ENCODE measurements around the gene DCAF11. TPM values are rescaled to one million over a fixed set of nuclear protein-coding genes. Genes with fewer than 3 reads are reported as not detected.

The DCAF11 gene
- total and polyA plus RNA-seq, 2 of the 8 experiments (the other 6 are each of a cell fraction or from before 2014, with no cell fraction given) = 60.4 to 63.6 TPM

DNA sequence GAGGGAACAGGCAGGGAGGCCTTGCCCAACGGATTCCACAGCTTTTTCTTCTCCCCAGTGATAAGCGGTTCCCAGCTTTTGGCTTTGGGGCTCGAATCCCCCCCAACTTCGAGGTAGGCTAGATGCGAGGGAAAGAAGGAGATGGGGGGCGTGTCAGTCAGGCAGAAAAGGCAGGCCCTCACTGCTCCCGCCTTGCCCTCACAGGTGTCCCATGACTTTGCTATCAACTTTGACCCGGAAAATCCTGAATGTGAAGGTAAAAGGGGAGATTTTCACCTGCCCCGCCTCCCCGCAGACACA lies 38.3 kb upstream of the DCAF11 start:
- FAIRE-seq (no peak), DNase-seq (ENCODE audit: low read depth in 1 of 2, low spot score in 2 of 2) (no peak)
- Histone ChIP-seq H3K9ac (replicated peaks in 1 of 4; ENCODE audit: extremely low read depth in 1 of 4, low read depth in 3 of 4, low read length in 3 of 4) (no peak overlapping the region), H3K79me1 (ENCODE audit: low read depth, low read length) (no peaks in the 10 kb centered on the region), H2BK20ac (ENCODE audit: low read length) (no peak overlapping the region), H4K91ac (replicated peaks; ENCODE audit: insufficient read length, low read length) (no peak overlapping the region), H3K4me2 (ENCODE audit: insufficient read depth in 1 of 2, low read depth in 2 of 2, low read length in 2 of 2) (no peak overlapping the region), H4K5ac (ENCODE audit: insufficient read length, low read depth, low read length) (no peak overlapping the region), H3K27ac (ENCODE audit: low read depth, low read length) (no peak overlapping the region), H3K14ac (ENCODE audit: insufficient read length) (no peak overlapping the region), H4K8ac (ENCODE audit: extremely low read depth, insufficient read depth, low read length) (no peak overlapping the region), H3K36me3 (ENCODE audit: control insufficient read depth in 2 of 4, insufficient read depth in 4 of 4, low read length in 3 of 4) (no peaks in the 10 kb centered on the region), H3K4me3 (ENCODE audit: extremely low read depth in 1 of 4, insufficient read depth in 2 of 4, low read depth in 3 of 4, low read length in 4 of 4) (no peak overlapping the region), H2AFZ (ENCODE audit: low read length) (no peak overlapping the region), H3K23ac (ENCODE audit: insufficient read length) (no peak overlapping the region), H2BK5ac (ENCODE audit: low read depth, low read length) (no peak overlapping the region), H4K20me1 (replicated peaks in 1 of 2; ENCODE audit: control insufficient read depth in 1 of 2, insufficient read depth in 2 of 2, low read length in 2 of 2) (no peaks in the 10 kb centered on the region), H2AK5ac (ENCODE audit: low read depth, low read length) (no peak overlapping the region), H2BK15ac (ENCODE audit: low read length) (no peak overlapping the region), H3K9me3 (ENCODE audit: insufficient read depth in 2 of 2, low read depth in 1 of 2, low read length in 1 of 2) (no peaks in the 10 kb centered on the region), H3K27me3 (replicated peaks in 1 of 4; ENCODE audit: control insufficient read depth in 3 of 4, extremely low read depth in 1 of 4, insufficient read depth in 3 of 4, low read length in 3 of 4) (no peaks in the 10 kb centered on the region), H2BK120ac (replicated peaks; ENCODE audit: low read depth, low read length) (no peak overlapping the region), H3K18ac (ENCODE audit: extremely low read depth, low read length) (no peak overlapping the region), H3K56ac (replicated peaks; ENCODE audit: insufficient read length, low read depth, low read length) (no peak overlapping the region), H2BK12ac (ENCODE audit: low read depth, low read length) (no peak overlapping the region), H3K4me1 (replicated peaks in 1 of 4; ENCODE audit: control insufficient read depth in 3 of 4, insufficient read depth in 4 of 4, low read length in 3 of 4) (peaks cover 0 to 14% (median 9%) of the 10 kb centered on the region in 4 experiments; a peak in 6 of 7 replicates), H3K23me2 (ENCODE audit: low read depth, low read length) (peaks cover 6% of the 10 kb centered on the region; the same call in 1 of the 2 replicates), H3K4ac (replicated peaks; ENCODE audit: insufficient read length, low read depth, low read length) (no peak overlapping the region), H3K79me2 (ENCODE audit: control insufficient read depth in 1 of 2, insufficient read depth in 2 of 2, low read length in 2 of 2) (no peaks in the 10 kb centered on the region)
- ChIA-PET CTCF (ENCODE audit: partially characterized antibody) (interaction anchor here (1.7 to 23.8 kb wide), 5 partner anchors 9 to 22 kb away, joined by 3 to 316 read pairs (median 14); partner anchors contain the start of gene PCK2), POLR2A (ENCODE audit: partially characterized antibody) (interaction anchor here (0.9 to 27.2 kb wide), 3 partner anchors 10 to 37 kb away, joined by 3 to 626 read pairs (median 3); partner anchors contain the start of gene PCK2)
- WGBS, 2 experiments (ENCODE audit: extremely low coverage in 1 of 2, insufficient coverage in 1 of 2, insufficient read length in 1 of 2, insufficient replicate concordance in 2 of 2, low coverage in 1 of 2, low lambda C conversion rate in 2 of 2, missing lambda C conversion rate in 1 of 2) = 86% methylated on average over 9 of the region's 10 CpGs; no CpG with 5 or more reads in 1 of the 2 experiments
- TF ChIP-seq SIX5 (IDR thresholded peaks at IDR 0.05; ENCODE audit: low read depth, low read length) (no peak), SIRT6 (IDR thresholded peaks at IDR 0.05; ENCODE audit: low read length) (no peak), RBBP5 (IDR thresholded peaks at IDR 0.05; ENCODE audit: borderline replicate concordance, low read depth, low read length) (no peak), RFX5 (IDR thresholded peaks at IDR 0.05; ENCODE audit: borderline replicate concordance, low read depth, low read length) (no peak), JUN (IDR thresholded peaks at IDR 0.05; ENCODE audit: low read depth, low read length) (no peak), GABPA (IDR thresholded peaks at IDR 0.05; ENCODE audit: borderline replicate concordance, insufficient read depth, low read length) (no peak), EP300 (IDR thresholded peaks at IDR 0.05; ENCODE audit: borderline replicate concordance in 1 of 2, low read depth in 2 of 2, low read length in 2 of 2) (no peak), POLR2AphosphoS5 (IDR thresholded peaks at IDR 0.05; ENCODE audit: low read depth, low read length) (no peak), RAD21 (IDR thresholded peaks at IDR 0.05 in 1 of 2, conservative IDR thresholded peaks at IDR 0.05 in 1 of 2; ENCODE audit: low read depth in 2 of 2, low read length in 2 of 2) (no peak), RXRA (IDR thresholded peaks at IDR 0.05; ENCODE audit: insufficient read depth, low read depth, low read length) (no peak)
- TF ChIP-seq, protein P1, sequence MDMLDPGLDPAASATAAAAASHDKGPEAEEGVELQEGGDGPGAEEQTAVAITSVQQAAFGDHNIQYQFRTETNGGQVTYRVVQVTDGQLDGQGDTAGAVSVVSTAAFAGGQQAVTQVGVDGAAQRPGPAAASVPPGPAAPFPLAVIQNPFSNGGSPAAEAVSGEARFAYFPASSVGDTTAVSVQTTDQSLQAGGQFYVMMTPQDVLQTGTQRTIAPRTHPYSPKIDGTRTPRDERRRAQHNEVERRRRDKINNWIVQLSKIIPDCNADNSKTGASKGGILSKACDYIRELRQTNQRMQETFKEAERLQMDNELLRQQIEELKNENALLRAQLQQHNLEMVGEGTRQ (IDR thresholded peaks at IDR 0.05; ENCODE audit: low read length) = no peak
- TF ChIP-seq, protein P2, sequence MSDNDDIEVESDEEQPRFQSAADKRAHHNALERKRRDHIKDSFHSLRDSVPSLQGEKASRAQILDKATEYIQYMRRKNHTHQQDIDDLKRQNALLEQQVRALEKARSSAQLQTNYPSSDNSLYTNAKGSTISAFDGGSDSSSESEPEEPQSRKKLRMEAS (IDR thresholded peaks at IDR 0.05) = no peak

Data from H1 (cell line).